Measurements from ENCODE around the gene CCN2.

- TF ChIP-seq CTCF (IDR thresholded peaks at IDR 0.05; ENCODE audit: poor library complexity) (no peak), EZH2 (IDR thresholded peaks at IDR 0.05; ENCODE audit: borderline replicate concordance) (no peak)
Observed at GRCh38 chr6:132000296-132000695, 49.1 kb upstream of the CCN2 start.

Measured in hepatocyte (in vitro differentiated cells).